GM19324 (cell line): Measurements from ENCODE around the gene ATP8A2.
"Not testable (repeated sequence)": the region's sequence is repeated elsewhere in the genome, so short reads cannot be mapped to it uniquely, and the experiment has no call there.

Experiments
- ATAC-seq: cut with Tn5 transposase; IDR thresholded peaks from one replicate; pipeline ENCODE4 v1.9.1; 2021; ENCODE audit warnings: mild to moderate bottlenecking, moderate library complexity; ENCODE audit not compliant: unreplicated experiment, low FRiP score

Gene ATP8A2

GRCh38 chr13:26047040-26047439, 675.3 kb downstream of the ATP8A2 start:
- ATAC-seq, result no peak

- ATAC-seq, result no peak
These were observed 677.0 kb downstream of the ATP8A2 start for GRCh38 chr13:26048741-26049140.

DNA sequence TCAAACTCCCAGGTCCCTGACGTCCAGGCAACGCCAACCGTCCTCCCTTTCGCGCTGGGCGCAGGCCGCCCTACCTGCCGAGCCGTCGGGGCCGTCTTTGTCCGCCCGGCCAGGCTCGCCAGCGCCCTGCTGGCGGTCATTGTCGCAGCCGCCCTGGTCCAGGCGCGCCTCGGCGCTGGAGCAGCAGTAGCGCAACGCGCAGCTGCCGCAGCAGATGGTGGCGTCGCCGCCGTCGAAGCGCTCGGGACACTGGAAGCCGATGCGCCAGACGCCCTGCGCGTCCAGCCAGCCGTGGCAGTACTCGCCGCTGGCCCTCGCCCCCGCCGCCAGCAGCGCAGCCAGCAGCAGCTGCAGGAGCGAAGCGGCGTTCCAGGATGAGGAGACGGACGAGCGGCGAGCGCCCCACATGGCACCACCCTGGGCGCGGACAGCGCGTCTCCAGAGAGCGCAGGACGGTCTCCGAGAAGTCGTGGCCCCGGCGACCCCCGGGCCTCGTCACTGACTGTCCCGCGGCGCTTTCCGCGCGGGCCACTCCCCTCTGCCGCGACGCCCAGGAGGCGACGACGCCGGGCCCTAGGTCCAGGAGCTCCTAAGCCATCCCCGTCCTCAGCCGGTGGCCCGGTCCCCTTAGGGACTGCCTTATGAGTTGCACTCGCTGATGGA, 678.9 kb downstream of the ATP8A2 start:
- no peak for ATAC-seq

- no peak for ATAC-seq
These were observed 679.5 kb downstream of the ATP8A2 start for GRCh38 chr13:26051231-26051656.

GRCh38 chr13:26051657-26052311, 680.0 kb downstream of the ATP8A2 start, which contains the start of gene SHISA2:
TSS of gene SHISA2 (minus strand) at chr13:26052016. CDS start at chr13:26050975, 1,041 bp downstream.
- no peak for ATAC-seq

- ATAC-seq, result no peak
These were observed 680.6 kb downstream of the ATP8A2 start for GRCh38 chr13:26052337-26052736.

- ATAC-seq, result no peak
These were observed 681.7 kb downstream of the ATP8A2 start for GRCh38 chr13:26053418-26053980.

DNA sequence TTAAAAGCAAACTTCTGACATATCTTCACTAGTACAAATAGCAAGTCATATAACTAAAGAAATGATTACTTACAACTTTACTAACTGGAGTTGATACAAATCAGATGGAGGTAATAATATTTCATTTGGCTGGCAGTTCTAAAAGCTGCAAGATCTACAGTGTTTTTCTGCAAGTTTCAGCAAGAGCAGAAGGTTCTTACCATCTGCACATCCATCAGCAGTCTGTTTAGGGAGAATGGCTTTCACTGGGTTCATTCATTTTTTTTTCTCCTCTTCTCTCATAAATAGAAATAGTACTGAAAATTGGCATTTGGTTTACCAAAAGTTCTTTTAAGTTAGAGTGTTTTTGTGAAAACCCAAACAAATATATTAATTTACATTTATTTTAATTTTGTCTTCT, 683.1 kb downstream of the ATP8A2 start:
- ATAC-seq, result no peak

GRCh38 chr13:26058704-26059103, 686.9 kb downstream of the ATP8A2 start:
- ATAC-seq, result no peak

- ATAC-seq, result no peak
These were observed 688.6 kb downstream of the ATP8A2 start for GRCh38 chr13:26060357-26060756.

GRCh38 chr13:26061256-26061655, 689.5 kb downstream of the ATP8A2 start:
- ATAC-seq, result no peak

- ATAC-seq, result no peak
These were observed 690.2 kb downstream of the ATP8A2 start for GRCh38 chr13:26061947-26062346.

DNA sequence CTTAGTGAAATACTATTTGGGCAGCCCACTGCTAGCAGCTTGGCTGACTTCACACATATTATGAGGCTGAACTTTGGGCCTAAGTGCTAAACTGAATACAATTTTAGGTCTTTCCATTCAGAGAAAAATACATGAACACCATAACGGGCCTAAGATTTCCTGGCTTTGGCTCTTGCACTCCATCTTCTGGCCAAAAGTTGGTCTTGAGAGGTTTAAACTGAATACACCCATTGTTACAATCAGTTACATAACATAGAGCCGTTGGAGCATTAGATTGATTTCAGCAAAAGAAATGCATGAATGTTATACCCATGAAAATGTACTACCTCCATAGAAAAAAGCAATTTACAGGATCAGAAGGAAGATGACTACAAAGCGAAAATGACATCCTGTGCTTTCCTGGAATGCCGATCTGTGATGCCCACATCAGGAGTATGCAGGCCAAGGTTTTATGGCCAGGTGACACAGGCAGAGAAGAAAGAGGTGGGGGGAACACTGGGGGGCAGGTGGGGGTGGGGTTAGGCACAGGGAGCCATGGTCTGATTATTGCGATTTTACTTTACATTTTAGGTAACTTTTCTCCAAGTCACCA, 691.2 kb downstream of the ATP8A2 start:
- no peak for ATAC-seq

DNA sequence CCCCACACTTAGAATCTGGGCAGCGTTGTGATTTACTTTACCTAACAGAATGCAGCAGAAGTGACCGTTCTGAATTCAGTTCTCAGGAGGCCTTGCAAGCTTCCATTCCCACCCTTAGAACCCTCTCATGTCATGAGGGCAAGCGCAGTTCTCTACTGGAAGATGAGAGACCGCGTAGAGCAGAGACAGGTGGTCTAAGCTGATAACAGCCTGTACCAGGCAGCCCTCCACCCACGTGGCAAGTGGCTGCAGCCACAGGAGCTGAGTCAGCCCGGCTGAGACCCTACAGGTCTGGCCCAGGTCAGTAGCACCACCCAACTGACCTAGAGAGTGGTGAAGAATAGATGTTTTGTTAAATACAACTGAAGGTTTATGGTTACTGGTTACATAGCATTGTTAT, 694.7 kb downstream of the ATP8A2 start:
- not testable (repeated sequence) for ATAC-seq

- no peak for ATAC-seq
These were observed 695.8 kb downstream of the ATP8A2 start for GRCh38 chr13:26067601-26068000.

- ATAC-seq, result not testable (repeated sequence)
These were observed 696.6 kb downstream of the ATP8A2 start for GRCh38 chr13:26068372-26068771.

GRCh38 chr13:26069642-26070041, 697.9 kb downstream of the ATP8A2 start:
- not testable (repeated sequence) for ATAC-seq

GRCh38 chr13:26071691-26072090, 699.9 kb downstream of the ATP8A2 start:
- ATAC-seq, result no peak

GRCh38 chr13:26072335-26072734, 700.6 kb downstream of the ATP8A2 start:
- ATAC-seq, result peak; percentile 51

DNA sequence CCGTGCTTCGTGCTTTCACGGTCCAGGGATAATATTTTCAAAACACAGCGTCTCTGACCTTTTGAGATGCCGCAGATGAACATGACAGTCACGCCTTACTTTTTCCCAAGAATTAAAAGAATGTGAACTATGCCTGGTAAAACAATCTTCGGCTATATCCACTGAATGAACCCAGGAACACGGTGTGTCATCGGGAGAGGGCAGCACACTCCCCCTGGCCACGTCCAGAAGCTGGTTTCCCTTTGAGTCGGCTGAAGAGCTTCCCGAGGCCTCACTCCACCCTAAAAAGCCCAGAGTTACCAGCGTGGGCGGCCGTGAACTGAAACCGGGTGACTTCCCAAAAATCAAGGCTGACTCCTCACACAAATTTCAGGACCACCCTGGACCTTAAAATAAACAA, 702.9 kb downstream of the ATP8A2 start:
- no peak for ATAC-seq
